Astrocyte of the spinal cord (primary cell): ENCODE data around the gene TMEM219.
A peak's percentile ranks its signal among the peaks of the same experiment; 100 is the strongest.

Source experiments
- DNase-seq: peaks from one replicate; pipeline ENCODE4 v3.0.0; 2011; ENCODE audit warnings: low read depth, low spot score
- H3K4me3 ChIP-seq: 2 replicates; pipeline ENCODE4 v1.5.1; 2011; ENCODE audit warnings: low read depth, mild to moderate bottlenecking, low read length, moderate library complexity
- CTCF ChIP-seq: IDR thresholded peaks from 2 replicates; pipeline ENCODE4 v1.5.1; 2012; ENCODE audit warnings: low read depth, mild to moderate bottlenecking, low read length, inconsistent platforms
- in situ Hi-C: cut with HindIII; loops from 2 replicates; pipeline ENCODE4 v1.10.0; 2017; ENCODE audit warnings: low sequenced_read_pairs

The TMEM219 gene

GRCh38 chr16:30002614-30003346 is 40.9 kb downstream of the TMEM219 start:
- in situ Hi-C loops: no loop called here
- no peak for DNase-seq
- no peak overlapping the region for H3K4me3 ChIP-seq
- TF ChIP-seq CTCF: no peak

GRCh38 chr16:30003670-30004423 is 42.0 kb downstream of the TMEM219 start:
- in situ Hi-C loops: no loop called here
- no peak overlapping the region for H3K4me3 ChIP-seq
- TF ChIP-seq CTCF: no peak
- no peak for DNase-seq

GRCh38 chr16:30004424-30004776 is 42.5 kb downstream of the TMEM219 start:
- in situ Hi-C loops: no loop called here
- TF ChIP-seq CTCF: no peak
- no peak for DNase-seq
- no peak overlapping the region for H3K4me3 ChIP-seq

- in situ Hi-C loops: no loop called here
- DNase-seq: no peak
- TF ChIP-seq CTCF: no peak
- no peak overlapping the region for H3K4me3 ChIP-seq
Measured at GRCh38 chr16:30004811-30005242, 42.9 kb downstream of the TMEM219 start.

GRCh38 chr16:30005341-30006094 is 43.6 kb downstream of the TMEM219 start:
- peak; percentile 89 for TF ChIP-seq CTCF
- no peak overlapping the region for H3K4me3 ChIP-seq
- no peak for DNase-seq
- in situ Hi-C loops: no loop called here

GRCh38 chr16:30006095-30006473 is 44.2 kb downstream of the TMEM219 start:
- no peak for DNase-seq
- H3K4me3 ChIP-seq: no peak overlapping the region
- in situ Hi-C loops: no loop called here
- TF ChIP-seq CTCF: no peak
